Measurements from ENCODE around the gene CTU2.

DNA sequence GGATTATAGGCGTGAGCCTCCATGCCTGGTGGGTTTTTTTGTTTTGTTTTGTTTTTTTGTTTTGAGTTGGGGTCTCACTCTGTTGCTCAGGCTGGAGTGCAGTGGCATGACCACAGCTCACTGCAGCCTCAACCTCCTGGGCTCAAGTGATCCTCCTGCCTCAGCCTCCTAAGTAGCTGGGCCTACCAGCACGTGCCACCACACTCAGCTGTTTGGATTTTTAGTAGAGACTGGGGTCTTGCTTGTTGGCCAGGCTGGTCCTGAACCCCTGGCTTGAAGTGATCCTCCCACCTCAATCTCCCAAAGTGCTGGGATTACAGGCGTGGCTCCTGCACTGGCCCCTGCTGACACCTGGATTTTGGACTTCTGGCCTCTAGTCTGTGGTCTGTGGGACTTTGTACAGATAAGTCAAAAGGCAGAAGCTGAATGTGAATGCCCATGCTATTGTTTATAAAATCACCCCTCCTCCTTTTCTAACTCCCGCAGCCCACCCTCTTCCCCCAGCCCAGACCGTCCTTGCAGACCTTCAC, 25.7 kb upstream of the CTU2 start:
- no peak for TF ChIP-seq POLR2AphosphoS5 (IDR thresholded peaks at IDR 0.05; ENCODE audit: low read depth, low read length)
- no peak for TF ChIP-seq TAF1 (IDR thresholded peaks at IDR 0.05; ENCODE audit: borderline replicate concordance, low read depth, low read length)
- no peak for TF ChIP-seq POLR2A (IDR thresholded peaks at IDR 0.05; ENCODE audit: low read depth, low read length)
